HepG2 (cell line): ENCODE data around the gene SLC43A1. TPM values are rescaled to one million over a fixed set of nuclear protein-coding genes. Genes with fewer than 3 reads are reported as not detected.

ENCODE experiments used
- AKAP8 ChIP-seq: sonication (generic); formaldehyde crosslinking; IDR thresholded peaks from 2 replicates; pipeline ENCODE4 v1.5.1; 2020; ENCODE audit warnings: mild to moderate bottlenecking, missing genetic modification reagents
- MTF2 ChIP-seq: sonication (generic); formaldehyde crosslinking; IDR thresholded peaks from 2 replicates; pipeline ENCODE4 v1.5.0; 2020; ENCODE audit warnings: missing genetic modification reagents, borderline replicate concordance
- NFYB ChIP-seq: sonication (generic); formaldehyde crosslinking; IDR thresholded peaks from 2 replicates; pipeline ENCODE4 v1.4.0; 2020; ENCODE audit warnings: missing genetic modification reagents
- NR2C2 ChIP-seq: sonication (generic); formaldehyde crosslinking; IDR thresholded peaks from 2 replicates; pipeline ENCODE4 v1.4.0; 2020; ENCODE audit warnings: missing genetic modification reagents, mild to moderate bottlenecking, moderate library complexity, borderline replicate concordance
- PHF8 ChIP-seq: sonication (generic); formaldehyde crosslinking; IDR thresholded peaks from 2 replicates; pipeline ENCODE4 v1.5.0; 2020; ENCODE audit warnings: missing genetic modification reagents
- TFAP4 ChIP-seq: sonication (generic); IDR thresholded peaks from 2 replicates; pipeline ENCODE4 v1.6.1; 2016; ENCODE audit warnings: low read depth, borderline replicate concordance
- ZBTB26 ChIP-seq: IDR thresholded peaks from 2 replicates; pipeline ENCODE4 v1.6.1; 2016; ENCODE audit warnings: missing compliant biosample characterization, missing genetic modification reagents, borderline replicate concordance
- ZNF124 ChIP-seq: sonication (generic); formaldehyde crosslinking; IDR thresholded peaks from 2 replicates; pipeline ENCODE4 v1.4.0; 2020; ENCODE audit warnings: missing genetic modification reagents
- ZNF232 ChIP-seq: sonication (generic); formaldehyde crosslinking; IDR thresholded peaks from 2 replicates; pipeline ENCODE4 v1.4.0; 2020; ENCODE audit warnings: missing genetic modification reagents, borderline replicate concordance
- ZNF296 ChIP-seq: sonication (generic); formaldehyde crosslinking; conservative IDR thresholded peaks from 2 replicates; pipeline ENCODE4 v1.5.0; 2020; ENCODE audit warnings: mild to moderate bottlenecking, missing genetic modification reagents
- ZNF550 ChIP-seq: sonication (generic); formaldehyde crosslinking; IDR thresholded peaks from 2 replicates; pipeline ENCODE4 v1.4.0; 2020; ENCODE audit warnings: mild to moderate bottlenecking, missing genetic modification reagents, borderline replicate concordance
- ZSCAN12 ChIP-seq: sonication (generic); formaldehyde crosslinking; IDR thresholded peaks from 2 replicates; pipeline ENCODE4 v1.9.0; 2021; ENCODE audit warnings: mild to moderate bottlenecking, missing genetic modification reagents
- ZSCAN31 ChIP-seq: sonication (generic); formaldehyde crosslinking; IDR thresholded peaks from 2 replicates; pipeline ENCODE4 v1.5.0; 2020; ENCODE audit warnings: low read depth, mild to moderate bottlenecking, missing genetic modification reagents
- polyA plus RNA-seq, 8 experiments: library from polyadenylated mRNA; depleted of rRNA in 3 of 8; stranded (reverse) in 7 of 8; unstranded in 1 of 8; fragments of >200 nt; fragmentation: Illumina TruSeq in 4 of 8; extraction: Trizol in 4 of 8; gene quantifications; 2 replicates each; pipeline versions ENCODE4 v1.2.1 to v1.2.3, GENCODE V29; 2011 to 2016; ENCODE audit warnings: low read depth in 4 of 8, missing spikeins in 1 of 8, mixed read lengths in 1 of 8; ENCODE audit not compliant: insufficient read depth in 1 of 8
- total RNA-seq, 5 experiments: library from RNA; depleted of rRNA; stranded (reverse); fragments of >200 nt; fragmentation: Illumina TruSeq; extraction: Trizol; gene quantifications; 2 replicates each; pipeline ENCODE4 v1.2.3, GENCODE V29; 2016; ENCODE audit warnings: low read depth in 1 of 5
- TF ChIP-seq, protein P1 (sequence below): sonication (generic); formaldehyde crosslinking; IDR thresholded peaks from 2 replicates; pipeline ENCODE4 v1.4.0; 2020; ENCODE audit warnings: mild to moderate bottlenecking, missing genetic modification reagents
- TF ChIP-seq, protein P2 (sequence below): sonication (generic); formaldehyde crosslinking; conservative IDR thresholded peaks from 2 replicates; pipeline ENCODE4 v1.4.0; 2020; ENCODE audit warnings: mild to moderate bottlenecking, missing genetic modification reagents, moderate library complexity
- TF ChIP-seq, protein P3 (sequence below): sonication (generic); formaldehyde crosslinking; IDR thresholded peaks from 2 replicates; pipeline ENCODE4 v1.4.0; 2020; ENCODE audit warnings: missing genetic modification reagents, borderline replicate concordance

The SLC43A1 gene
- total and polyA plus RNA-seq, 2 of the 13 experiments (the other 11 are each of a cell fraction or from before 2014, with no cell fraction given), result 72.3 to 87.6 TPM

GRCh38 chr11:57499413-57499982 lies 16.0 kb downstream of the SLC43A1 start (continued):
- TF ChIP-seq, protein P1, sequence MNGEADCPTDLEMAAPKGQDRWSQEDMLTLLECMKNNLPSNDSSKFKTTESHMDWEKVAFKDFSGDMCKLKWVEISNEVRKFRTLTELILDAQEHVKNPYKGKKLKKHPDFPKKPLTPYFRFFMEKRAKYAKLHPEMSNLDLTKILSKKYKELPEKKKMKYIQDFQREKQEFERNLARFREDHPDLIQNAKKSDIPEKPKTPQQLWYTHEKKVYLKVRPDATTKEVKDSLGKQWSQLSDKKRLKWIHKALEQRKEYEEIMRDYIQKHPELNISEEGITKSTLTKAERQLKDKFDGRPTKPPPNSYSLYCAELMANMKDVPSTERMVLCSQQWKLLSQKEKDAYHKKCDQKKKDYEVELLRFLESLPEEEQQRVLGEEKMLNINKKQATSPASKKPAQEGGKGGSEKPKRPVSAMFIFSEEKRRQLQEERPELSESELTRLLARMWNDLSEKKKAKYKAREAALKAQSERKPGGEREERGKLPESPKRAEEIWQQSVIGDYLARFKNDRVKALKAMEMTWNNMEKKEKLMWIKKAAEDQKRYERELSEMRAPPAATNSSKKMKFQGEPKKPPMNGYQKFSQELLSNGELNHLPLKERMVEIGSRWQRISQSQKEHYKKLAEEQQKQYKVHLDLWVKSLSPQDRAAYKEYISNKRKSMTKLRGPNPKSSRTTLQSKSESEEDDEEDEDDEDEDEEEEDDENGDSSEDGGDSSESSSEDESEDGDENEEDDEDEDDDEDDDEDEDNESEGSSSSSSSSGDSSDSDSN (CRISPR knock-in tag), result no peak; the same call in 1 of the 2 replicates
- TF ChIP-seq TFAP4 (peak; percentile 33; the same call in 1 of the 2 replicates), PHF8 (CRISPR knock-in tag) (0 out of 2 replicates have a peak, but pooled peaks have one; percentile 34), ZSCAN12 (CRISPR knock-in tag) (no peak), NR2C2 (no peak), ZNF232 (no peak), AKAP8 (CRISPR knock-in tag) (no peak), NFYB (peak; percentile 78), MTF2 (CRISPR knock-in tag) (no peak), ZNF550 (CRISPR knock-in tag) (no peak), ZSCAN31 (CRISPR knock-in tag) (no peak), ZNF296 (no peak), ZNF124 (CRISPR knock-in tag) (no peak), ZBTB26 (CRISPR knock-in tag) (no peak)
- TF ChIP-seq, protein P2, sequence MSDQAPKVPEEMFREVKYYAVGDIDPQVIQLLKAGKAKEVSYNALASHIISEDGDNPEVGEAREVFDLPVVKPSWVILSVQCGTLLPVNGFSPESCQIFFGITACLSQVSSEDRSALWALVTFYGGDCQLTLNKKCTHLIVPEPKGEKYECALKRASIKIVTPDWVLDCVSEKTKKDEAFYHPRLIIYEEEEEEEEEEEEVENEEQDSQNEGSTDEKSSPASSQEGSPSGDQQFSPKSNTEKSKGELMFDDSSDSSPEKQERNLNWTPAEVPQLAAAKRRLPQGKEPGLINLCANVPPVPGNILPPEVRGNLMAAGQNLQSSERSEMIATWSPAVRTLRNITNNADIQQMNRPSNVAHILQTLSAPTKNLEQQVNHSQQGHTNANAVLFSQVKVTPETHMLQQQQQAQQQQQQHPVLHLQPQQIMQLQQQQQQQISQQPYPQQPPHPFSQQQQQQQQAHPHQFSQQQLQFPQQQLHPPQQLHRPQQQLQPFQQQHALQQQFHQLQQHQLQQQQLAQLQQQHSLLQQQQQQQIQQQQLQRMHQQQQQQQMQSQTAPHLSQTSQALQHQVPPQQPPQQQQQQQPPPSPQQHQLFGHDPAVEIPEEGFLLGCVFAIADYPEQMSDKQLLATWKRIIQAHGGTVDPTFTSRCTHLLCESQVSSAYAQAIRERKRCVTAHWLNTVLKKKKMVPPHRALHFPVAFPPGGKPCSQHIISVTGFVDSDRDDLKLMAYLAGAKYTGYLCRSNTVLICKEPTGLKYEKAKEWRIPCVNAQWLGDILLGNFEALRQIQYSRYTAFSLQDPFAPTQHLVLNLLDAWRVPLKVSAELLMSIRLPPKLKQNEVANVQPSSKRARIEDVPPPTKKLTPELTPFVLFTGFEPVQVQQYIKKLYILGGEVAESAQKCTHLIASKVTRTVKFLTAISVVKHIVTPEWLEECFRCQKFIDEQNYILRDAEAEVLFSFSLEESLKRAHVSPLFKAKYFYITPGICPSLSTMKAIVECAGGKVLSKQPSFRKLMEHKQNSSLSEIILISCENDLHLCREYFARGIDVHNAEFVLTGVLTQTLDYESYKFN (CRISPR knock-in tag), result peak; percentile 50; the same call in 1 of the 2 replicates
- TF ChIP-seq, protein P3, sequence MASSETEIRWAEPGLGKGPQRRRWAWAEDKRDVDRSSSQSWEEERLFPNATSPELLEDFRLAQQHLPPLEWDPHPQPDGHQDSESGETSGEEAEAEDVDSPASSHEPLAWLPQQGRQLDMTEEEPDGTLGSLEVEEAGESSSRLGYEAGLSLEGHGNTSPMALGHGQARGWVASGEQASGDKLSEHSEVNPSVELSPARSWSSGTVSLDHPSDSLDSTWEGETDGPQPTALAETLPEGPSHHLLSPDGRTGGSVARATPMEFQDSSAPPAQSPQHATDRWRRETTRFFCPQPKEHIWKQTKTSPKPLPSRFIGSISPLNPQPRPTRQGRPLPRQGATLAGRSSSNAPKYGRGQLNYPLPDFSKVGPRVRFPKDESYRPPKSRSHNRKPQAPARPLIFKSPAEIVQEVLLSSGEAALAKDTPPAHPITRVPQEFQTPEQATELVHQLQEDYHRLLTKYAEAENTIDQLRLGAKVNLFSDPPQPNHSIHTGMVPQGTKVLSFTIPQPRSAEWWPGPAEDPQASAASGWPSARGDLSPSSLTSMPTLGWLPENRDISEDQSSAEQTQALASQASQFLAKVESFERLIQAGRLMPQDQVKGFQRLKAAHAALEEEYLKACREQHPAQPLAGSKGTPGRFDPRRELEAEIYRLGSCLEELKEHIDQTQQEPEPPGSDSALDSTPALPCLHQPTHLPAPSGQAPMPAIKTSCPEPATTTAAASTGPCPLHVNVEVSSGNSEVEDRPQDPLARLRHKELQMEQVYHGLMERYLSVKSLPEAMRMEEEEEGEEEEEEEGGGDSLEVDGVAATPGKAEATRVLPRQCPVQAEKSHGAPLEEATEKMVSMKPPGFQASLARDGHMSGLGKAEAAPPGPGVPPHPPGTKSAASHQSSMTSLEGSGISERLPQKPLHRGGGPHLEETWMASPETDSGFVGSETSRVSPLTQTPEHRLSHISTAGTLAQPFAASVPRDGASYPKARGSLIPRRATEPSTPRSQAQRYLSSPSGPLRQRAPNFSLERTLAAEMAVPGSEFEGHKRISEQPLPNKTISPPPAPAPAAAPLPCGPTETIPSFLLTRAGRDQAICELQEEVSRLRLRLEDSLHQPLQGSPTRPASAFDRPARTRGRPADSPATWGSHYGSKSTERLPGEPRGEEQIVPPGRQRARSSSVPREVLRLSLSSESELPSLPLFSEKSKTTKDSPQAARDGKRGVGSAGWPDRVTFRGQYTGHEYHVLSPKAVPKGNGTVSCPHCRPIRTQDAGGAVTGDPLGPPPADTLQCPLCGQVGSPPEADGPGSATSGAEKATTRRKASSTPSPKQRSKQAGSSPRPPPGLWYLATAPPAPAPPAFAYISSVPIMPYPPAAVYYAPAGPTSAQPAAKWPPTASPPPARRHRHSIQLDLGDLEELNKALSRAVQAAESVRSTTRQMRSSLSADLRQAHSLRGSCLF (CRISPR knock-in tag), result no peak
